ENCODE measurements around the gene HJURP.
"Not testable (repeated sequence)": the region's sequence is repeated elsewhere in the genome, so short reads cannot be mapped to it uniquely, and the experiment has no call there.

HJURP gene

GRCh38 chr2:233854241-233854981, at the start of gene HJURP:
TSS of gene HJURP (minus strand) at chr2:233854535. CDS start at chr2:233854500, 35 bp downstream.
- peak; percentile 99 for DNase-seq (ENCODE audit: low read depth)
- Histone ChIP-seq H3K4me1 (ENCODE audit: control insufficient read depth, insufficient read depth, low read length) (peaks cover 6% of the 10 kb centered on the region), H3K9ac (ENCODE audit: low read length) (peak within 1 kb of the TSS; percentile 89), H3K27me3 (replicated peaks; ENCODE audit: control insufficient read depth, insufficient read depth, low read length) (no peaks in the 10 kb centered on the region), H3K9me3 (ENCODE audit: control insufficient read depth, low read length) (no peaks in the 10 kb centered on the region), H3K4me3 (ENCODE audit: low read length) (peak within 1 kb of the TSS; percentile 92), H3K36me3 (ENCODE audit: control insufficient read depth, insufficient read depth, low read length, severe bottlenecking) (no peaks in the 10 kb centered on the region)

- Histone ChIP-seq H3K4me3 (ENCODE audit: low read length) (no peak overlapping the region), H3K4me1 (ENCODE audit: control insufficient read depth, insufficient read depth, low read length) (no peaks in the 10 kb centered on the region), H3K36me3 (ENCODE audit: control insufficient read depth, insufficient read depth, low read length, severe bottlenecking) (no peaks in the 10 kb centered on the region), H3K9me3 (ENCODE audit: control insufficient read depth, low read length) (no peaks in the 10 kb centered on the region), H3K9ac (ENCODE audit: low read length) (no peak overlapping the region), H3K27me3 (replicated peaks; ENCODE audit: control insufficient read depth, insufficient read depth, low read length) (peaks cover 6% of the 10 kb centered on the region)
- DNase-seq (ENCODE audit: low read depth) = no peak
These were observed 47.5 kb upstream of the HJURP start for GRCh38 chr2:233901884-233902283.

- Histone ChIP-seq H3K36me3 (ENCODE audit: control insufficient read depth, insufficient read depth, low read length, severe bottlenecking) (no peaks in the 10 kb centered on the region), H3K27me3 (replicated peaks; ENCODE audit: control insufficient read depth, insufficient read depth, low read length) (peaks cover 6% of the 10 kb centered on the region), H3K9me3 (ENCODE audit: control insufficient read depth, low read length) (no peaks in the 10 kb centered on the region), H3K4me3 (ENCODE audit: low read length) (no peak overlapping the region), H3K4me1 (ENCODE audit: control insufficient read depth, insufficient read depth, low read length) (no peaks in the 10 kb centered on the region), H3K9ac (ENCODE audit: low read length) (no peak overlapping the region)
- no peak for DNase-seq (ENCODE audit: low read depth)
These were observed 47.0 kb upstream of the HJURP start for GRCh38 chr2:233901367-233901766.

- H3K9ac ChIP-seq (ENCODE audit: low read length); H3K4me3 ChIP-seq (ENCODE audit: low read length); H3K36me3 ChIP-seq (ENCODE audit: control insufficient read depth, insufficient read depth, low read length, severe bottlenecking); H3K9me3 ChIP-seq (ENCODE audit: control insufficient read depth, low read length); H3K4me1 ChIP-seq (ENCODE audit: control insufficient read depth, insufficient read depth, low read length); DNase-seq (ENCODE audit: low read depth): not testable (repeated sequence)
- H3K27me3 ChIP-seq (replicated peaks; ENCODE audit: control insufficient read depth, insufficient read depth, low read length) = peaks cover 19% of the 10 kb centered on the region
These were observed 41.9 kb upstream of the HJURP start for GRCh38 chr2:233896253-233896652.

- Histone ChIP-seq H3K4me1 (ENCODE audit: control insufficient read depth, insufficient read depth, low read length) (no peaks in the 10 kb centered on the region), H3K4me3 (ENCODE audit: low read length) (no peak overlapping the region), H3K27me3 (replicated peaks; ENCODE audit: control insufficient read depth, insufficient read depth, low read length) (peaks cover 15% of the 10 kb centered on the region), H3K36me3 (ENCODE audit: control insufficient read depth, insufficient read depth, low read length, severe bottlenecking) (no peaks in the 10 kb centered on the region), H3K9me3 (ENCODE audit: control insufficient read depth, low read length) (peaks cover 4% of the 10 kb centered on the region), H3K9ac (ENCODE audit: low read length) (no peak overlapping the region)
- no peak for DNase-seq (ENCODE audit: low read depth)
These were observed 38.5 kb upstream of the HJURP start for GRCh38 chr2:233892793-233893192.

GRCh38 chr2:233882353-233882752, 28.0 kb upstream of the HJURP start:
- no peaks in the 10 kb centered on the region for H3K4me1 ChIP-seq (ENCODE audit: control insufficient read depth, insufficient read depth, low read length)
- peaks cover 39% of the 10 kb centered on the region for H3K9me3 ChIP-seq (ENCODE audit: control insufficient read depth, low read length)
- H3K4me3 ChIP-seq (ENCODE audit: low read length) = no peak overlapping the region
- peak; percentile 1 for DNase-seq (ENCODE audit: low read depth)
- H3K9ac ChIP-seq (ENCODE audit: low read length) = no peak overlapping the region
- no peaks in the 10 kb centered on the region for H3K36me3 ChIP-seq (ENCODE audit: control insufficient read depth, insufficient read depth, low read length, severe bottlenecking)
- H3K27me3 ChIP-seq (replicated peaks; ENCODE audit: control insufficient read depth, insufficient read depth, low read length) = no peaks in the 10 kb centered on the region

- H3K4me3 ChIP-seq (ENCODE audit: low read length); DNase-seq (ENCODE audit: low read depth); H3K27me3 ChIP-seq (replicated peaks; ENCODE audit: control insufficient read depth, insufficient read depth, low read length); H3K4me1 ChIP-seq (ENCODE audit: control insufficient read depth, insufficient read depth, low read length); H3K9ac ChIP-seq (ENCODE audit: low read length); H3K36me3 ChIP-seq (ENCODE audit: control insufficient read depth, insufficient read depth, low read length, severe bottlenecking): not testable (repeated sequence)
- peaks cover 22% of the 10 kb centered on the region for H3K9me3 ChIP-seq (ENCODE audit: control insufficient read depth, low read length)
These were observed 17.8 kb upstream of the HJURP start for GRCh38 chr2:233872125-233872524.

- Histone ChIP-seq H3K27me3 (replicated peaks; ENCODE audit: control insufficient read depth, insufficient read depth, low read length) (no peaks in the 10 kb centered on the region), H3K9ac (ENCODE audit: low read length) (no peak overlapping the region), H3K4me3 (ENCODE audit: low read length) (no peak overlapping the region), H3K9me3 (ENCODE audit: control insufficient read depth, low read length) (peaks cover 15% of the 10 kb centered on the region), H3K36me3 (ENCODE audit: control insufficient read depth, insufficient read depth, low read length, severe bottlenecking) (peaks cover 2% of the 10 kb centered on the region), H3K4me1 (ENCODE audit: control insufficient read depth, insufficient read depth, low read length) (no peaks in the 10 kb centered on the region)
- DNase-seq (ENCODE audit: low read depth) = no peak
These were observed 17.1 kb upstream of the HJURP start for GRCh38 chr2:233871432-233871831.

- no peaks in the 10 kb centered on the region for H3K27me3 ChIP-seq (replicated peaks; ENCODE audit: control insufficient read depth, insufficient read depth, low read length)
- peak; percentile 67 for DNase-seq (ENCODE audit: low read depth)
- peaks cover 9% of the 10 kb centered on the region for H3K9me3 ChIP-seq (ENCODE audit: control insufficient read depth, low read length)
- peak within 1 kb of the TSS; percentile 93 for H3K9ac ChIP-seq (ENCODE audit: low read length)
- H3K4me1 ChIP-seq (ENCODE audit: control insufficient read depth, insufficient read depth, low read length) = no peaks in the 10 kb centered on the region
- H3K36me3 ChIP-seq (ENCODE audit: control insufficient read depth, insufficient read depth, low read length, severe bottlenecking) = peaks cover 10% of the 10 kb centered on the region
- H3K4me3 ChIP-seq (ENCODE audit: low read length) = peak within 1 kb of the TSS; percentile 97
These were observed 13.7 kb upstream of the HJURP start, which contains the start of gene MSL3B for GRCh38 chr2:233867993-233868532. TSS of gene MSL3B (minus strand) at chr2:233868386.

GRCh38 chr2:233866479-233866878, 12.1 kb upstream of the HJURP start:
- DNase-seq (ENCODE audit: low read depth) = no peak
- no peaks in the 10 kb centered on the region for H3K27me3 ChIP-seq (replicated peaks; ENCODE audit: control insufficient read depth, insufficient read depth, low read length)
- no peak overlapping the region for H3K4me3 ChIP-seq (ENCODE audit: low read length)
- H3K4me1 ChIP-seq (ENCODE audit: control insufficient read depth, insufficient read depth, low read length) = no peaks in the 10 kb centered on the region
- peaks cover 10% of the 10 kb centered on the region for H3K36me3 ChIP-seq (ENCODE audit: control insufficient read depth, insufficient read depth, low read length, severe bottlenecking)
- H3K9me3 ChIP-seq (ENCODE audit: control insufficient read depth, low read length) = peaks cover 9% of the 10 kb centered on the region
- no peak overlapping the region for H3K9ac ChIP-seq (ENCODE audit: low read length)

GRCh38 chr2:233865838-233866237, 11.5 kb upstream of the HJURP start:
- peaks cover 9% of the 10 kb centered on the region for H3K9me3 ChIP-seq (ENCODE audit: control insufficient read depth, low read length)
- H3K36me3 ChIP-seq (ENCODE audit: control insufficient read depth, insufficient read depth, low read length, severe bottlenecking) = peaks cover 10% of the 10 kb centered on the region
- H3K4me1 ChIP-seq (ENCODE audit: control insufficient read depth, insufficient read depth, low read length) = no peaks in the 10 kb centered on the region
- no peak for DNase-seq (ENCODE audit: low read depth)
- H3K9ac ChIP-seq (ENCODE audit: low read length) = no peak overlapping the region
- no peak overlapping the region for H3K4me3 ChIP-seq (ENCODE audit: low read length)
- no peaks in the 10 kb centered on the region for H3K27me3 ChIP-seq (replicated peaks; ENCODE audit: control insufficient read depth, insufficient read depth, low read length)
